NT2/D1 (cell line): ENCODE measurements around the gene HOXA9.

ENCODE experiments used
- SUZ12 ChIP-seq: IDR thresholded peaks from 2 replicates; pipeline ENCODE4 v1.6.1; 2011; ENCODE audit not compliant: insufficient read length, insufficient read depth; ENCODE audit errors: extremely low read depth
- YY1 ChIP-seq: IDR thresholded peaks from 2 replicates; pipeline ENCODE4 v1.6.1; 2011; ENCODE audit not compliant: insufficient read length, insufficient read depth

DNA sequence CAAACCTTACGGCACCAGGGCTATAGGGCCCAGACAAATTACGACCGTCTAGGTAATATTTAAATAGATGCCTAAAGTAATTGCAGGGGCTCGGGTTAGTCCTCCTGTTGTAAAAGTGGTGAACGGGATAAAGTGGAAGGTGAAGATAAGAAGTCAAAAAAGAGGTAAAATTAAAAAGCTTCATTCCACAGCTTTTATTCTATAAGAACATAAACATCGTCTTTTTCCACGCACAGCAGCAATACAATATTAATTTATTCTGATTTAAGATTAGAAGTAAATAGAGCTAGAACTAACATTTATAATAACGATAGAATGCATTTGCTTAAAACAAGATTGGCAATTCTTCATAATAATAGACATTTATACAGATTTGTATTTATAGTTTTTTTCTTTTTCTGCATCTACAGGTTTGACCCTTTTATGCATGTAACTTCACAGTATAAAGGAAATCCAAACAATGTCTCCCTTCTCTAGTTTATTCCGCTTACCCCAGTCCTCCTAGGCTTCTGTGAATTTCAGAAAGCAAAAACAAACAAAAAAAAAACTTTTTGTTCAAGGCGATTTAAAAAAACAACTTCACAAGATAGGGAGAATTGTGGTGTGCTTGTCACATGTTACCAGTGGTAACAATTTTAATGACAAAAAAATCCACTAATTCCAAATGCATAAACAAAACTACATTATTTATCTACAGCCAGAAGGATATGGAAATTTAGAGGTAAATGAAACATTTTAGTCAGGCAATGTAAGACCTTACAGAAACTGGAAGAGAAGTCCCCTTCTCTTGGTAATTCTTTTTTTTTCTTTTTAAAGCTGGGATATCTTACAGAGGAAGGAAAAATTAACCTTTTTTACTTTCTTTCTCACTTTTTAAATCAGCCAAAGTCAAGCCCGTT, 5.3 kb upstream of the HOXA9 start:
- no peak for TF ChIP-seq SUZ12
- TF ChIP-seq YY1 = no peak
